HG02588 (cell line): ENCODE results near the gene MAML3.

Experiments
- ATAC-seq: cut with Tn5 transposase; IDR thresholded peaks from one replicate; pipeline ENCODE4 v1.9.1; 2021; ENCODE audit warnings: mild to moderate bottlenecking, moderate library complexity; ENCODE audit not compliant: unreplicated experiment

Gene MAML3

DNA sequence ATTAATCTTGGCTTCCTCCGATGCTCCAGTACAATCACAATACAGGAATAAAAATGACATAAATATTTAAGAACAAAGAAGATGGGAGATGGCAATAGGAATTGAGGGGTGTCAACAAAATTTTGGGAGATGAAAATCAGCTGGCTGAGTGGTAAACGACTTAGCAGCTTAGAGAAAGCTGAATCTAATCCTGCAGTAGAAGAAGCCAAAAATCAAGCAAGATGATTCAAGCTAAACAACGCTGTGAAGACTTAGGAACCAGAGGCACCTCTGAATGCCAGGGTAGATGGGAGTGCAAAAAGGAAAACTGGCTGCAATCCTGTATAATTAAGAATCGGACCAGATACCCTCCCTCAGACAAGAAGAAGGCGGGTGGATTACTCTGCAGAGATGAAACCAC is 273.1 kb downstream of the MAML3 start:
- no peak for ATAC-seq

DNA sequence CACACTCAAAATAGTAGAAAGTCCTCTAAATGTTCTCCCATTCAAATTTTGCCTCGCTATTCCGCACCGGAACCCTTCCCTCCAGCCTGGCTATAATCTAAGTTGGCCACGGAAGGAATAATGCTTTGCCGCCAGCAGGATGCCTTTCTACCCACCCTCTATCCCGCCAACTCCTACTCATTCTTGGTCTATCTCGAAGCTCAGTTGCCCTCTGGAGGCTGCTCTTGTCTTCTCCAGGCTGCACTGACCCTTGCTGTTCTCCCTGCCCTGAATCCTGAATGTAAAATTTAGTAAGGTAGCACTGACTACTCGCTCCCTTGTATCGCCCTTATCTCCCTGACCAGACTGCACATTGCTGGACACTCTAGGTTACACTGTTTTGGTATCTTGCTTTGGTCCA is 275.9 kb downstream of the MAML3 start:
- ATAC-seq, result no peak

DNA sequence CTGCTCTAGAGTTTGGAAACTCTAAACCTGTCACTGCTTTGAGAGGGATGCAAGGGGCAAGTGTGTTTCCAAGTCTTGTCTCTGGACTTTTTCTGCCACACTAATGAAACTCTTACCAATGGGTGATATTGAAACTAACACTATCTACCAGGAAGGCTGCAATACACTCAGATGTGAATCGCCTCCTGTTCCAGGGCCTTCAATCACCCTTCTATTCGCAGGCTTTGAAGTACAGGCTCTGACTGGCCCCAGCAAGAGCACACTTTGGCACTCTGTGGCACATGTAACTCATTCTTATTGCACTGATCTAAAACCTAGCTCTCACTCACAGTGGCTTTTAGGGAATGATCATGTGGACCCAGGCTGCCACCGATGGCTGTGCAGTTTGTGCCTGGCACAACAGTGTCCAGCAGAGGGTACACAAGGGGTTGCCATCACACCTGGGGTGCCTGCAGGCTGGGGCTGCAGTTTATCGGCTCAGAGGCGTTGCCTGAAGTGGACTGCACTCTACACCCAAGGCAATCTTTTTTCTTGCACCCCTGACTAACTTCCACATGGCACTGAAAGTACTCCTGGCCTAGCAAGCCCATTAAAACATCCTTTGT is 277.5 kb downstream of the MAML3 start:
- ATAC-seq, result no peak

DNA sequence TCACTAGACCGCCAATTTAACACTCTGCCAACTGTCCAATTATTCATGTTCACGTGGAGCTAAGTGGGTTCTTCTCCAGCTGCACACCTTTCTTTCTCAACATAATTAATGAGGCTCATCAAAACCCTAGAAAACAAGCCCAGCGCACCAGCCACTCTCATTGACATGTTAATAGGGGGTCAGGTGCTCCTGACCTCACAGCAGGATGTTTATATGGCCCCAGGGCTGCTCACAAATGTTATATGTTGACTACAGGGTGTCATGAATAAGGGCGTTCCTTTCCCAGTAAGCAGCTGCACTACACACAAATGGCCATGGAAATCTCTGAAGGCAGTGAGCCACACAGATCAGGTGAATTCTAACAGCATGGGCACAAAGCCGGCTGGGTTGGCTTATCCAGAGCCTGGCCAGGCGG is 278.6 kb downstream of the MAML3 start:
- ATAC-seq, result no peak

DNA sequence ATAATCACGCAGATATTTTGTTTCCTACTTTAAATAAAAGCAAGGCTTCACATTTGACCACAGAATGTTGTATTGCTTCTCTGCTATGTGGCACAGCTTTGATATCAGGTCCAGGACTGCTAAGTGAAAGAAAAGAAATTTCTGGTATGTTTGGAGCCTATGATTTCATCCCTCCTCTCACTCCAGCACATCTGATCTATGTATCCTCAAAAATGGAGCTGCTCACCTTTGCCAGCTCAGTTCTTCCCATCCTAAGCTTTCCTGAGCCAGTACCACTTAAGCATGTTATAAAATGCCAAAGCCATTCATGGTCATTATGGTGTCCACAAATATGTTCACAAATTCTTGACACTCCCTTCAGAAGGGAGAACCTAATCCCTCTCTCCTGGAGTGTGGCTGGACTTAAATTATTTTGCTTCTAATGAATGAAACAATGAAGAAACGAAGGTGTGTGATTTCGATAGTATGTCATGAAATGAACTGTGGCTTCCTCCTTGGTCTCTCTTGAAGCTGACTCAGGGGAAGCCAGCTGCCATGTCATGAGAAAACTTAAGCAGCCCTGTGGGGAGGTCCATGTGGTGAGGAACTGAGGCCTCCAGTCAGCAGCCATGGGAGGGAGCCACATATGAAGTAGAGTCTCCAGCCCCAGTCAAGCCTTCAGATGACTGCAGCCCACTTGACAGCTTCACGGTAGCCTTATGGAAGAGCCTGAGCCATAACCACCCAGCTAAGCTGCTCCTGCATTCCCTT is 280.7 kb downstream of the MAML3 start:
- no peak for ATAC-seq

DNA sequence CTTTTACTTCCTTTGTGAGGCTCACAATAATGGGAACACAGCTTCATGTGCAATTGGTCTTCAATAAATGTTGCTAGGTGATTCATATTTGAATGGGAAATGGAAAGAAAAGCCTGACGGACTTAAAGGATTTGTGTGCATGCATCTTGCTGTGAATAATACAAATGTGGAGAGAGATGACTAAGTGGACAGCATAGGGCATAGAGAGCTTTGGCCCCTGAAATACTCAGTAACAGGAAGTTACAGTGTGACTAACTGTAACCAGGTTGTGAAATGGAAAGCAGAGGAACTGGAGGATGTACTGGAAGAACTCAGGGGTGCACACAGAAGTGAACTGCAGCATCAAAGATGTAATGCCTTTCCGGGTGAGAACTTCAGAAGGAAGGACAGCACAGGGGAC is 281.7 kb downstream of the MAML3 start:
- ATAC-seq, result no peak

DNA sequence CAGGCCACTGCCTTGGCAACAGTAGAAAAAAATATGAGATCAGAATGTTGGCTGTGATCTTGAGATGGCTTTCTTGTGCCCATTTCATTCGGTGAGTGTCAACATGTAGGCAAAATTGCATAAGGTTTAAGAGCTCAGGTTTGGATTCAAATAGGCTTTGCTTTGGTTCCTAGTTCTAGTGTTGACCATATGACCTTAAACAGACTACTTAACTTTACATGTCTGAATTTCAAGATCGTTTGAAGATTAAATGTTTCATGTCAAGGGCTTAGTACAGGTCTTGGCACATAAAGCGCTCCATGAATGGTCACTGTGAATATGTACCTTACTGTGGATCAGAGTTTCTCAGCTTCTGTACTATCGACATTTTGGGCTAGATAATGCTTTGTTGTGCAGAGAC is 284.2 kb downstream of the MAML3 start:
- ATAC-seq, result no peak

DNA sequence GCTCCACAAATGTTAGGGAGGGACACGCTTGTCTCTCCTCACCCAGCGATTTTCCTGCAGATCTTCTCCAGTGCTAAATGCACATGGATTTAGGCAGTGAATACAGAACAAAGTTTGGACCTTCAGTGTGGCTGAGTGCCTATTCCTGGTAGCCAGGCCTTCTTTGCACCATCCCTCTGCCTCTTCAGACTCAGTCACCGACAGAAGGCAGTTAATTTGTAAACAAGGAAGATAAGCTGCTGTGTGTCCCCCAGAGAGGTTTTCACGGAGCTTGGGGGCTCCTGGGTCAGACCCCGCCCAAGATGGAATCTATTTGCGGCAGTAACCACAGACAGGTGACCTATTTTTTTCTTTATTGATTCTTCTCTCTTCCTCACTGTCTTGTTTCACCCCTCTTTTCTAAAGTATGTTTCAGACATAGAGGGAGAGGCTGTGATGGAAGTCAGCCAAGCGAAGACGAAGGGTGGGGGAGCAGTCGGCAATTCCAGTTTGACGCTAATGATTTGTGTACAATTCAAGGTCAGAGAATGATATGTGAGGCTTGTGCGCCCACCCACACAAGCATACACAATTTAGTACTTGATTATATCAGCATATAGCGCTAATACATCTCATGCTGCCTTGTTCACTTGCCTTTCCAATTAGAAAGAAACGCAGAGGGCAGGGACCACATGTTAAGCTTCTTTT is 287.6 kb downstream of the MAML3 start:
- no peak for ATAC-seq

DNA sequence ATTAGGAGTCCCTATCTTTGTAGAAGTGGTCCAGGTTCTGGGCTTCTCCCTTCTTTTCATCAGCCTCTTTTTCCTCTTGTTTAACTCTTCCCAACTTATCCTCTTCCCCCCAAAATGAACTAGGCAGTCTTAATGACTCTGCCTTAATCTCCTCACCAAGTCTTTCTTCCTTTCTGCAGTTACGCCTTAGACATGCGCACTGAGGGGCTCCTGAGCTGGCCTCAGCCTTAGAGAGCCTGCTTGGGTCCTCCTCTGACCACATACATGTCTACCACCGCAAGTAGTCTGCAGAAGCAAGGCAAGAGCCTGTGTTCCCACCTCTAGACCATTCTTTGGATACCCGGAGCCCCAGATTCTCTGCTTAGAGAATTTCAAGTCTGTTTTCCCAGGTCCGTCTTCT is 288.4 kb downstream of the MAML3 start:
- ATAC-seq, result no peak

DNA sequence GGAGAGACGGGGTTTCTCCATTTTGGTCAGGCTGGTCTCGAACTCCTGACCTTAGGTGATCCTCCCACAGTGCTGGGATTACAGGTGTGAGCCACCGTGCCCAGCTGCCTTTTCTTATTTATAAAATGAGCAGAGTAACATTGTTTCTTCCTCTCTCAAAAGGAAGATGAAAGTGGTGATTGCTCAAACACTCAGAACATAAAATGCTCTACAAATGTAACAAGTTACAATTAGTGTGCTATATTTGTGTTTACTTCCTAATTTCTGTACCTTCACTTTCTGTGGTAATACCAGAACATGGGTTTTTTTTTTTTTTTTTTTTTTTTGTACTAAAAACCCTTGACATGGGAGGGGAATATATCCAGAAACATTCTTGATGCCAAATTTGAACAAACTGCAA is 290.5 kb downstream of the MAML3 start:
- ATAC-seq, result no peak

DNA sequence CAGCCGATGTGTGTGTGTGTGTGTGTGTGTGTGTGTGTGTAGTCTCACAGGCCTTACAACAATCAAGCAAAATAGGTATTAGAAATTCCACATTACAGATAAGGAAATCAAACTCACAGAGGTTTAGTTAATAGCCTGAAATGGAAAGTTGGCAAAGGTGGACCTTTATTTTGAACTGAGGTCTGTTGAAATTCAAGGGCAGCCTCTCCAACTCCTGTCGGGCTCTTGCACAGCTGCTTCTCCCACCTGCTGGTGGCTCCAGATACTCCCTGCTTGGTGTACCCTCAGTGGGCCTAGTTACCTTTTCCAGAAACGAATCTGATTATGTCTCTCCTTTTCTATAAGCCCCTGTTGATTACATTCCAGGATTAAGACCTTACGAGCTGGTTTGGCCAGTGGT is 292.5 kb downstream of the MAML3 start:
- no peak for ATAC-seq

DNA sequence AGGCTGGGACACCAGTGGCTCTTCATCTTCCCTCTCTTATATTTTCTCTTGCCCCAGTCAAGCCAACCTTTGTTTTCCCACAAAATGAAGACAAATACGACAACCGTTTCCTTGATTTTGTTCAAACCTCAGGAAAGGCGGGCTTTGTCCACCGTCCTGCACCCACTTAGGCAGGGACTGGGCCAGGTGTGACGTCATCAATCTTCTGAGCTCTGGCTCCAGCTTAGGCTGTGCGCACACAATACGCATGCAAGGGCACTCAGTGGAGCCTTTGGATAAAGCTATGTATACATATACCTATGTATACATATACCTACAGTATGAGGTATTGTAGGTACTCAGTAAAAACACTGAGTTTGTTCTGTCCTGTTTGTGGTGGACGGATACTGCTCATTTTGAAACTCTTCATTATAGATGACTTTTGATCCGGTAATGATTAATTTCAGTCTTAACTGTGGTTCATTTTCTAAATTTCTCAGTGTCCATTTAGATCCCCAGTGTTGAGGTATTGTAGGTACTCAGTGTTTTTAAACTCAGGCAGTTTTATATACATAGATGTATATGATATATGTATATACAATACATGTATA is 293.5 kb downstream of the MAML3 start:
- ATAC-seq, result no peak

DNA sequence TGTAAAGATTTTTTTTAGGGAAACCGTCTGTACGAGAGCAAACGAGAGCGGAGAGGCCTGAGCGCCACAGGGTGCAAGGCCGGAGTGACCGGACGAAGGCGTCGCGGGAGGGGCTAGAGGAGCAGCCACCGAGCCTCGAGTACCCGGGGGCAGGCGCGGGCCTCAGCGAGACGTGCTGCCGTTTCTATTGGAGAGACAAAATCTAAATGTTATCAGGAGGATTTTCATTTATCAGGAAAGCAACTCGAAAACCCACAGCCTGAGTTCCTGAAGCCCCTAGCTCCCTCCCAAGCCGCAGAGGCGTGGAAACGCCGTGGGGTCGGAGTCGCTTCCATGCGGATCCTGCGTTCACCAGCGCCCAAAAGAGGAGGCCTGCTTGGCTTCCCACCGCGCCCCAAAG is 294.1 kb downstream of the MAML3 start:
- no peak for ATAC-seq

DNA sequence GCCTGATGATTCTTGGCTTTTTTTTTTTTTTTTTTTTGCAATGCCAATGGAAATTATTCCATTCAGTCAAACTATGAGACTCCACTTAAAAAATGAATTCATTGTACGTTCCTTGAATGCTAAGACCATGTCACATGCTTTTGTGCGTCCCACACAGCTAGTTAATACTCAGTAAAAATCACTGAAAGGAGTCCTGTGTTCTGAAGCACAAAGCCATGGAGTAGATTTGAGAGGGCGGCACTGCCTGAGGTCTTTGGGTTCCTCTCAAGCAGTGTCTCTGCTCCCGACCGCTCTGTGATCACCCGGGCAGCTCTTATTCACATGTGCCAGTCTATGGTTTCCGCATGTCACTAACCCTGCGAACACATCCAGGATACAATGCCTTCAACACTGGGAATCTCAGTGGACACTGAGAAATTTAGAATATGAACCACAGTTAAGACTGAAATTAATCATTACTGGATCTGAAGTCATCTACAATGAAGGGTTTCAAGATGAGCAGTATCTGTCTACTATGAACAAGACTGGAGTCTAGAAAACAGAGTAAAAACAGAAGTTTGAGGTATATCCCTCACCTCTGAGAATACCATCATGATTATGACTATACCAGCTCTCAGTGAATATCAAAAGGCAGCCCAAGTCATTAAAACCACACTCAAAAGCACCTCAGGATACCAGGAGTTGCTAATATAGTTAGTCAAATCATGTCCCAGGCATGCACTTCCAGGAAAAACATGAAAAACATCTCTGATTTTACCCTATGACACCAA is 295.4 kb downstream of the MAML3 start:
- ATAC-seq, result peak; percentile 98

DNA sequence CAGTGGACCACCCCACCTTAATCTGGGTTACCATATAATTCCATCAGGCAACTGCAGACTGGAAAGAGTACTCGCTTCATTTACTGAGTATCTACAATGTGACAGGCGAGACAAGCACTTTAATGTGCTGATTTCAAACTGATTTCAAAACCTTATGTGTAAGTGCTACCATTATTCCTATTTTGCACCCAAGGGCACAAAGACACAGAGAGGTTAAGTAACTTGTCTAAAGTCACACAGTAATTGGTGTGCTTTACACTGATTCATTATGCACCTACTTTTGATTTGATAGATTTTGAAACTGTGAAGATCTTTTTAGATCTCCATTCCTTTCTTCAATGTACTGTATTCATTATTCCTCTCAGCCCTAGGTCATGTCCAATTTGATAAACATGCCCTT is 296.0 kb downstream of the MAML3 start:
- no peak for ATAC-seq

DNA sequence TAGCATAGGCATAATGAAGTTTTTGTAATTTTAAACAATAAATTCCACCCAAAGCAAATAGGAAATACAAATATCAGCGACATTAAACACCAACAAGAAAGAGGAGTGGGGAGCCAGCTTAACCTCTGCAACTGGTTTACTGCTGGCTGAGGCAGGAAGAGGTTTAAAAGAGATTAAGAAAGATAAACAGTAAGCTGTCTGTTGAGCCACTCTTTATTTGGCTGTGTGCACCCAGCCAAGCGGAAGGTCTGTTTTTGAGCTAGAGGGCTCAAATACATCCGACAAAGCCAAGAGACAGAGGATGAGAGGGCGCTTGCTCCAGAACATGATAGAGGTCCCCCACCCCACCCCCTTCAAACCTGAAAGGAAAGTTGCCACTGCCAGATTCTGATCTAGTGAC is 297.0 kb downstream of the MAML3 start:
- ATAC-seq, result no peak

DNA sequence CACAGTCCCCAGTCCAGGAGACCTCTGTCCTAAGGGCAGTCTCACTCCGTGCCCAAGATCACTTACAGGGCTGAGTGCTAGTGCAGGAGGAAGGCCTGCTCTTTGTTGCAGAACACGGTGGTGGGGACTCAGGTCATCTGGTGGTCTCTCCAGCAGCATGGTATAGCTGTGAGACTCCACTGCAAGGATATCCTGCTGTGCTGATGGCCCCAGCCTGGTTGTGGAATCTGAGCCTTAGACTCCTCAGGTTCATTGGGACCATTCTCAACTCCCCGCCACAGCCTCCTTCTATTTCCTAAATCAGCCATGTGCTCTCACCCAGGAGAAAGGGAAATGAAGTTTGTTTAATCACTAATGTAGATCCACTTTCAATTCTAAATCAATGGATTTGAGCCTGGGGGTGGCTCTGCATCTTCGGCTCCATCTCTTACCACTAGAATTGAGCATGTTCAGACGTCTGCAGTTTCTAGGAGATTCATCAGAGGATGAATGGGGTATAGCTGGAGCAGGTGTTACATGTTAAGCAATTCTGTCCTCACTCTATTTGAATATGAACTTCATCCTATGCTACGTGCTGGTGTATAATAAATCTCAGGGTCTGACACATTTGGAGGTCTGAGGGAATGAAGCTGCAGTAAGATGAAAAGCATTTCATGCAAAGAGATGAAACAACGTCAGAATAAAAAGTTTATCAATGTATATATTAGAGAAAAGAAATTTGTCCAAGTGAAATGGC is 299.1 kb downstream of the MAML3 start:
- no peak for ATAC-seq

DNA sequence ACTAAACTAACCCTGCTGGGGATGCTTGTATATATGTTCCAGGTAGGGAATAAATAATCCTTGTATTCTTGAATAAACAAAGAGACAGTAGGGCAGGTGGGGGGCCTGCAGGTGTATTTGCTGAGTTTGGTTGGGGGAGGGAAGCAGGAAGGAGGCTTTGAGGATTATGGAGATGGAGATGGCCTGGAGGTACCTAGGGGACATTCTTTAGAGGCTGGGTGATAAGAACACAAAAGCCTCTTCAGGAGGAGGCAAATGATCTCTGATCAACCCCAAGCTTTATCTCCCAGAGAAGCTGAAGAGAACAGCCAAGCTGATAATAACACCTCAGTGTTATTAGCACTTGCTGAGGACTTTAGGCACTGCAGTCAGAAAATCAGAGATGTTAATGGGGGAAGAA is 300.7 kb downstream of the MAML3 start:
- no peak for ATAC-seq

DNA sequence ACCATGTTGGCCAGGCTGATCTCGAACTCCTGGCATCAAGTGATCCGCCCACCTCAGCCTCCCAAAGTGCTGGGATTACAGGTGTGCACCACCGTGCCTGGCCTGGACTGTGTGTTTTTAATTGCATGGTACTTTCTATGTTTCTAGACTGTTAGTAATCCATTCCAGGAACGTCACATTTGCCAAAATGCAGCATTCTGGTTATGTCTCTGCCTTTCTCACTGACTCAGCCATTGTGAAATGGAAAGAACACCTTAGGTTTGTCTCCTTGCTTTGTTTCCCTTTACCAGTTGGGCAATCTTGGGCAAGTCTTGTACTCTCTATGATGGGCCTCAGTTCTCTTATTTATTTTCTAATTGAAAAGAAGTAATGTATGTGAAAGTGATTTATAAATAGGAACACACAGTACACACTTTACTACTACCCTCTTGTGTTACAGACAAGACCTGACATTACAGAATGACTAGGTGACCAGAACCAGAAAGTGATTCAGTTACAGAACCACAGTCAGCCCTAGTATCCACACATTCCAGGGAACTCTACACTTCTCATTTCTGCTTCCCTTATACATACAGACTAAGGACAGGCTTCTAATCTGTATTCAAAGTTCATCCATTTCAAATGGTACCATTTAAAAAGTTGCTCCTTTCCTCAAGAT is 301.2 kb downstream of the MAML3 start:
- no peak for ATAC-seq

DNA sequence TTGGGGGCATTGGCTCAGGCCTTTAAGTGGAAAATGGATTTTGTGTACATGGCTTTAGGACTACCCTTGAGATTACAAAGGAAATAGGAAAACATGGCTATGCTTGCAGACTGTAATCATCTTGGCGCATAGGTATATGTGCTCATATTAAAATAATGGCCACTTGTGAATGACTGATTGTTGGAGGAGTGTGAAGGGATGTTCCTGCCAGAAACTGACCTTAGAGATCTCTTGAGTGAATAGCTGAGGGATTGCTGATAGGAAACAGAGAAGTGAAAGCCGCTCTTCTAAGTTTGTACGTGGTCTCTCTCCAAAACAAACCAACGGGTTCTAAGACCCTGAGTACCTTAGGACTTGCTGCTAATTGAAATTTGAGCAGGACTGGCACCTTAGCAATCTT is 302.3 kb downstream of the MAML3 start:
- no peak for ATAC-seq
